Hypothalamus (tissue), 51 donors: Measurements from ENCODE around the gene ZNF774.
"Not testable (repeated sequence)": the region's sequence is repeated elsewhere in the genome, so short reads cannot be mapped to it uniquely, and the experiment has no call there.

Experiments
- DNase-seq, 51 donors: peaks; one replicate each; lab custom pipeline; 2025; lab: John Stamatoyannopoulos, UW

The ZNF774 gene

DNA sequence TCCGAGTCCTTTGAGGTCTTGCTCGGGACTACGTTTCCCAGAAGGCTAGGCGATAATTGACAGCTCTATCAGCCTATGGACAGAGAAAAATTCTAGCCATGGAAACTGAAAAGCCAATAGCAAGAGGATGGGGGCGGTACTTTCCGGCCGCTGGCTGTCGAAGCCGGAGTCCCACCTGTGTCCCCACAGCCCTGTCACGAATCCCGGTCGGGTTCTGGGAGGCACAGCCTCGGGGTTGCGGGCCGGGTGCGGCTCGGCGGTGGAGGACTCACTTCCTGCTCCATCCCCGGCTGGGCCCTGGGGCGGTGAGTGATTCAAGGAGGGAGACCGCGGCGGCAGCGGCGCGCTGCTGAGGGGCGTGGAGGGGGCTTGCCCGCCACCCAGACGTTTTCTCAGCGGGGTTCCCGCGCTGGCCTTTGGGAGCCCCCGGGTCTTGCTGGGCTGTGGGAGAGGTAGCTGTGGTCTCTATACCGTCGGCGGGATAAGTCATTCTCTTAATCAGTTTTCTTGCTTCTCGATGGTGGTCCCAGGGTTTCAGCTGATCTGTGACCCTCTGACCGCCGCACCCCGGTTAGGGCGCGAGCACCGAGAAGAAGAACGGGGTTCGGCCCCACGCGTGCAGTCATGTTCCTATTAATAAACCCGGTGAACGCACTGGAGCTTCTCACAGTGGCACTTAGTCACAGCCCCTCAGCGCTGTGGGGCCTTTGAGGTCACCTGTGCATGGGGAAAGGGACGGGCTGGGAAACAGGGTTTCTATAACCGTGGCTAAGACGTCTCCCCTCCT is at the start of gene ZNF774:
Gene ZNF774 (plus strand): TSS at position 178 of the 787 bp plus-strand sequence. CDS start 2,377 bp downstream, outside the sequence.
- peak in 50 of 51 donors; percentile 21 to 95 (median 80) for DNase-seq

- DNase-seq = not testable (repeated sequence)
These were observed 46.7 kb upstream of the ZNF774 start for GRCh38 chr15:90305355-90305754.

DNA sequence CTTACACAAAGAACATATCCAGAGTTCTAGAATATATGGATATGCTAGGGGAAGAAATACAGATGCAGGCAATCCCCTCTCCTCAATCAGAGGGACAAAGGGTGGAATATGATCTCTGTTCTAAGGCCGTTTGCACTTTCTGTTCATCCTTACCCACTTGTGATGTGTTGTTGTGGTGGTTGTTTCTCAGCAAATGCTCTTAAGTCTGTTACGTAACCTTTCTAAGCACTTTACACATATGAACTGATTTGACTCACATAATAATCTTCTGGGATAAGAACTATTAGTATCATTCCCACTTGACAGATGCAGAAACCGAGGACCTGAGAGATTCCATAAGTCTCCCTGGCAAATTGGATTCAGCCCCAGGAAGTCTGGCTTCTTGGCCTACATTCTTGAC is 46.2 kb upstream of the ZNF774 start:
- no peak for DNase-seq

DNA sequence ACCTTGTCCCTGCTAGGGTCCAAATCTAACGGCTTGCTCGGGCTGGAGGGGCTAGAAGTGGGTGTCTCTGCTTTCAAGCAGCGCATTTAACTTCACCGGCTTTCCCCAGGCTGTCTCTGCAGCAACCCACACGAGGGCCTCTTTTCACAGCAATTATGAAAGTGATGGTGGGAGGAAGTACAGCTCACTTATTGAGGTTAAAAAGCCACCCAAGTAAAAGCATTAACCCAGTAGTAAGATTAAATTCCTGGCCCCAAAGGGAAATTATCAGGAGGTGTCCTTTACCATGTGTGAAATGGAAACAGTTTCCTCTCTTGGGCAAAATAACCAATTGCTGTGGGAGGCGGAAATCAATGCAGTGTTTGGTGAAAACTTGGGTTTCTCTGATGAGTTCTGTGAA is 45.5 kb upstream of the ZNF774 start:
- peak in 3 of 51 donors; percentile 14 to 59 (median 16) for DNase-seq

- no peak for DNase-seq
These were observed 44.4 kb upstream of the ZNF774 start for GRCh38 chr15:90307661-90308060.

DNA sequence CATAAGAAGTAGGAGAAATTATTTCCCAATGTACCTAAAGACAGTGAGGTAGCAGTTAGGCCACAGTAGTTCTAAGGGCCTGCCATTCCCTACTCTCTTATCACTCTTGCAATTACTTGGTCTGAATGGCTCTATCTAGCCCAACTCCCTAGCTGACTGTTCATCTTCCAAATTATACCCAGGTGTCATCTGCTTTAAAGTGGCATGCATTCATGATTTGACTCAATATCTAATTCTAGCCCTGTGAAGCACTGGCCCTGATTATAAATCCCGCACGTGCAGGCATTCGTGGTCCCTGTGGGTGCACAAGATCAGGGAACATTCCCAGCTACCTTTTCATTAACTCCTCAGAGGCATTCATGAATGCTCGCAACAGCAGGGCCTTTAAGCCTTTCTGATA is 43.1 kb upstream of the ZNF774 start:
- no peak for DNase-seq

DNA sequence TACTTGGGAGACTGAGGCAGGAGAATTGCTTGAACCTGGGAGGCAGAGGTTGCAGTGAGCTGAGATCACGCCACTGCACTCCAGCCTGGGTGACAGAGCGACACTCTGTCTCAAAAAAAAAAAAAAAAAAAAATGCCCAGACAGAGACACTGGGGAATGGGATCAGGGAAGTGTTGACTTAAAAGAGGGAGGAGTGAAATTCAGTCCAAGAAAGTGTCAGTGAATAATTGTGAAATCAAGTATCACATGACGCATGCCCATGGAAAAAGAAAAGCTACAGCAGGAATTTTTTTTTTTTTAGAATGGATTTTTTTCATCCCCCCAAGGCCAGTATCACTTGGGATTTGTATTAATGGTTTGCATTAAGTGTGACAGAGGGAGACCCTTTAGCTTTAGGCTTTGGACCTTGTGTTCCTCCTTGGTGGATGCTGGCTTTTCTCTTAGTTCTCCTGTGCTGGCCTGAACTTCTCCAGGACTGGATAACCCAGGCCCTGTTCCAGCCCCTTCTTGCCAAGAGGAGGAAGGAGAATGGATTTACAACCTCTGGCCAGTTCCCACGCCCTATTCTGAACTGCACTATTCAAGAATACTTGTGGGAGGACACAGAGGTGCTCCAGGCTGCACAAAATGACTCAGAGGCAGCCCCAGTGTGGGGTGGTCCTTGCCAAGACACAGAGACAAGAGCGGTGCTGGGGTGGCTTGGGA is 36.7 kb upstream of the ZNF774 start:
- DNase-seq = peak in 32 of 51 donors; percentile 10 to 82 (median 42)

- DNase-seq = no peak
These were observed 35.9 kb upstream of the ZNF774 start for GRCh38 chr15:90316139-90316538.

DNA sequence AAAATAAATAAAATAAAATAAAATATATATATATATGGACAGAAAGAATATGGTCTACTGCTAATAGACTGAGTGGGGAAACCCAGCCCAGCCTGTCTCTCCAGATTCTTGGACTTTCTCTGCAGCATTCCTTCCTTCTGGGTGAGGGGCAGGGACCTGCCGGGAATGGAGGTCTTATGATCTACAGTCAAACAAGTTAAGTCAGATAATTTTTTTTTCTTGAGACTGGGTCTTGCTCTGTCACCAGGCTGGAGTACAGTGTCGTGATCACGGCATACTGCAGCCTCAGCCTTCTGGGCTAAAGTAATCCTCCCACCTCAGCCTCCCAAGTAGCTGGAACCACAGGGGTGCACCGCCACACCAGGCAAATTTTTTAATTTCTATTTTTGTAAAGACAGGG is 33.5 kb upstream of the ZNF774 start:
- DNase-seq = no peak

DNA sequence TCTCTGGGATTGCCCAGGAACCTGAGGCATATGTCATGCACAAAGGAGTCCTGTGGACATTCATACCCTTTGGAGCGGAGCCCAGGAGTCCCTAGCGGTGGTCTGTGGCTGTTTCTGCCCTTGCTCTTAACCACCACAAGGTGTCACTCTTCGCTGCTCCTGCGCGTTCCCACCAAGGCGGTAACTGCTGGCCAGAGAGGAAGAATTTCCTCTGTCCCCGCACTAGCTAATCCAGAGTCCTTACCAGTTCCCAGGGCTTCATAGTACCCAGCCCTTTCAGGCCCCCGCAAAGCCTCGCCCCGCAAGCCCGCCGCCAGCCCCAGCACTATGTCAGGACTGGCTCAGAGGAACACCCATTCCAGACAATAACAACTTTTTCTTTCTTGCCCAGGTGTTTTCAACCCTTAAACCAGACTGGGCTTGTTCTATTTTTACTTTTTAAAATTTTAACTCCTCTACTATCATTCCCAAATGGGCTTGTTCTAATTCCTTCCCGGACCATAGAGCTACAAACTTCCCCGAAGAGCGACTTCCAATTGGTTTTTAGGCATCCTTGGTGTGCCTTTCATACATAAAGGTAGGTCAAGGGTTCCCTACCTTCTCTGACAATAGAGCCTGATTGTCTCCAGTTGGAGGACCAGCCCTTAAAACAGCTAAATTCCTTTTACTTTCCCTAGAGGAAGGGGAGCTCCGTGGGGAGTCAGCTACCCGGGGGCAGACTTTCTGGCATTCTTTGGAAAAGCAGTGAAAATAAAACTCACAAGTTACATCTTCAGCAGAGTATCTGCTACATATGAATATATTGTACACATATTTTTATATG is 31.8 kb upstream of the ZNF774 start:
- DNase-seq = peak in 48 of 51 donors; percentile 14 to 87 (median 70)

- no peak for DNase-seq
These were observed 31.2 kb upstream of the ZNF774 start for GRCh38 chr15:90320885-90321278.

- no peak for DNase-seq
These were observed 29.5 kb upstream of the ZNF774 start for GRCh38 chr15:90322538-90322937.

DNA sequence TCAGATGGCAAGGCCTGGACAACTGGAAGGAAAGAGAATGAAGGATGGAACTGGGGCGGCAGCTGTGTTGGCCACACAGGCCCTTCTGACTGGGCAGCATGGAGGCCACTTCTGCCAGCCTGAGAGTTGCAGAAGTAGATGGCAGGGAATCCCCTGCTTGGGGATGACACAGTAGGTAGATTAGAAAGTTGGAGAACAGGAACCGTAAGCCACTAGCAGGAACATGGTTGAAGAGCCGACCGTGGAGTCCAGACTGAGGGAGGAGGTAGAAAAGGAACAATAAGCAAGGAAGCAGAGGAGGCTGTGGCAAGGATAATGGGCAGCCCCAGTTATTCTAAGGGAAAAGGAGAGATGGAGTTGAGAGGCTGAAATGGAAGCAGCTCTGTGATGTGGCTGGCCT is 26.4 kb upstream of the ZNF774 start:
- no peak for DNase-seq

GRCh38 chr15:90326441-90326840 is 25.6 kb upstream of the ZNF774 start:
- DNase-seq = no peak

- DNase-seq = no peak
These were observed 24.8 kb upstream of the ZNF774 start for GRCh38 chr15:90327311-90327710.

DNA sequence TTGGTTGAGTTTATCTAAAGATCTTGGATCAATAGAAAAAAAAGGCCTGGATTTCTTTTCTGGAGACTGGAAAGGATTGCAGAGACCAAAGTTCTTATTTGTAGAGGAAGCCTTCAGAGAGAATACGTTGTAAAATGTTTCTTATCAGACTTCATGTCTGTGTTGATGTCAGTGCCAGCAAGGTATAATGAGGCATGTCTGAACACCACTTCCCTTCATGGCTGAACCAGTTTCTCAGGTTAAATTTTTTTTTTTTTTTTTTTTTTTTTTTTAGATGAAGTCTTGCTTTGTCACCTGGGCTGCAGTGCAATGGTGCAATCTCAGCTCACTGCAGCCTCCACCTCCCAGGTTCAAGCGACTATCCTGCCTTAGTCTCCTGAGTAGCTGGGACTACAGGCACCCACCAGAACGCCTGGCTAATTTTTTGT is 17.8 kb upstream of the ZNF774 start:
- no peak for DNase-seq

DNA sequence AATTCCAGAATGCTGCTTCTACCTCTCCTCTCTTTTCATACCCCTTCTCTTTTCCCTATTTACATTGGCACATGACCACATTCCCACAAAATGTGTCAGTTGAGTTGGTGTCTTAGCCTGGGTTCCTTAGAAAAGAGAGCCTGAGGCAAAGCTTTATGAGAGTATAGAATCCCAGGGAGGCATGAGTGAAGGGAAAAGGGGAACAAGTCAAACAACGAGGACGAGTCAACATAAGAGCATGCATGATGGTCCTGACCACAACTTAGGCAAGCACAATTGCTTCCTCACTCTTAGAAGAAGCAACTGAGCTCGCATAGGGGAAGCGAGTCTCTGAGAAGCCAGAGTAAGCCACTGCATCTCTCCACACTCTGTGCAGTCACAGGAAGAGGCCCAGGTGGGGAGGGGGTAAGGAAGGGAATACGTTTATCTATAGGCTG is 15.4 kb upstream of the ZNF774 start:
- peak in 12 of 51 donors; percentile 3 to 17 (median 7) for DNase-seq

- DNase-seq = no peak
These were observed 14.8 kb upstream of the ZNF774 start for GRCh38 chr15:90337256-90337655.

DNA sequence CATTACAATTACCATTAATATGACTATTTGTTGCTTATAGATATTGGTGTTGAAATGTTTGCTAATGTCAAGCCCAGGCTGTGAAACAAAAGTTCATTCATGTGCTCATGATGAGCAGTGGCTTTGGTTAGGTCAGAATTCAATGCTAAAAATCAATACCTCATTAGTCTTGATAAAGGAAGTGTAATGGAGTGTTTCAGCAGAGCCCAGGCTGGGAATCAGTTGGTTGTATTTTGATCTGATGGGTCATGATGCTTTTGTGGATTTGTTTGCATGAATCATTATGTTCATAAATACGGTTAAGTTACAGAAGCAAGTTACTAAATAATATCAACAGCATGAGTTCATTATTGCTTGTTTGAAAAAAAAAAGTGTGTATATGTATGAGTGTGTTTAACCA is 13.6 kb upstream of the ZNF774 start:
- DNase-seq = no peak

- no peak for DNase-seq
These were observed 11.7 kb upstream of the ZNF774 start for GRCh38 chr15:90340345-90340744.

DNA sequence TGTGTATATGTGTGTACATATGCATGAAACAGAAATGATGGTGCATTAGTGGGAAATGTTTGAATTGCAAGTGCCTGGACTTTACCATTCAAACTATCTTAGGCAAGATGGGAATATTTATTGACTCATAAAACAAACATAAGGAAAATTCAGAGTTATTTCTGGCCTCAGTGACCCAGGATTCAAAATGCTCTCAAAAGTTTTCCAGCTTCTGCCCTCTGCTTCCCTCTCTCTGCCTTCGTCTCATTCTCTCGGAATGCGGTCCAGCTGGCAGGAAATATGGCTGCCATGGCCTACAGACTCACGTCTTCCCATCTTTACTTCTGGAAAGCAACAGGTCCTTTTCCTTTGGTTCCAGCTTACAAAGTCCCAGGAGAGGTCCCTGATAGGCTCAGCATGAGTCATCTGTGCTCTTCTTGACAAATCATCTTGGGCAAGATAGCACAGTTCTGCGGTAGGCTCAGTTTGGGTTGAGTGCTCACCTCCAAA is 8.7 kb upstream of the ZNF774 start:
- no peak for DNase-seq
